T-helper 17 cell (primary cell): ENCODE data around the gene TRIM67. TPM values are rescaled to one million over a fixed set of nuclear protein-coding genes. Genes with fewer than 3 reads are reported as not detected.
"Not testable (repeated sequence)": the region's sequence is repeated elsewhere in the genome, so short reads cannot be mapped to it uniquely, and the experiment has no call there.

Source experiments
- ATAC-seq: fragments of 150-1000 bp; cut with Tn5 transposase; 2 replicates; pipeline ENCODE4 v1.10.0; 2021; ENCODE audit warnings: mild to moderate bottlenecking, moderate library complexity
- DNase-seq, 3 donors: peaks; one replicate each; pipeline versions ENCODE4 v3.0.0 to v3.0.0-alpha.2; 2020 to 2021
- H3K9me3 ChIP-seq: one replicate; pipeline ENCODE4 v1.7.0; 2013; ENCODE audit warnings: low read length, mild to moderate bottlenecking; ENCODE audit not compliant: control insufficient read depth, poor library complexity, severe bottlenecking
- H3K27ac Mint-ChIP-seq: one replicate; pipeline ENCODE4 v1.8.0; 2022; ENCODE audit warnings: mild to moderate bottlenecking, moderate library complexity, mixed read lengths
- H3K27me3 Mint-ChIP-seq: one replicate; pipeline ENCODE4 v1.8.0; 2022; ENCODE audit warnings: mixed read lengths
- H3K36me3 Mint-ChIP-seq: one replicate; pipeline ENCODE4 v1.8.0; 2022; ENCODE audit warnings: low read depth, mixed read lengths
- H3K4me1 Mint-ChIP-seq: one replicate; pipeline ENCODE4 v1.8.0; 2022; ENCODE audit warnings: mild to moderate bottlenecking, mixed read lengths
- H3K4me3 Mint-ChIP-seq: one replicate; pipeline ENCODE4 v1.8.0; 2022; ENCODE audit warnings: mild to moderate bottlenecking, moderate library complexity, mixed read lengths
- total RNA-seq, 4 donors: library from RNA in 2 of 4; stranded (reverse) in 2 of 4; gene quantifications; one replicate each; pipeline ENCODE4 v1.2.3 and lab custom pipeline; 2022 to 2026

The TRIM67 gene
- total RNA-seq, 2 donors from 2014 or later: not detected

DNA sequence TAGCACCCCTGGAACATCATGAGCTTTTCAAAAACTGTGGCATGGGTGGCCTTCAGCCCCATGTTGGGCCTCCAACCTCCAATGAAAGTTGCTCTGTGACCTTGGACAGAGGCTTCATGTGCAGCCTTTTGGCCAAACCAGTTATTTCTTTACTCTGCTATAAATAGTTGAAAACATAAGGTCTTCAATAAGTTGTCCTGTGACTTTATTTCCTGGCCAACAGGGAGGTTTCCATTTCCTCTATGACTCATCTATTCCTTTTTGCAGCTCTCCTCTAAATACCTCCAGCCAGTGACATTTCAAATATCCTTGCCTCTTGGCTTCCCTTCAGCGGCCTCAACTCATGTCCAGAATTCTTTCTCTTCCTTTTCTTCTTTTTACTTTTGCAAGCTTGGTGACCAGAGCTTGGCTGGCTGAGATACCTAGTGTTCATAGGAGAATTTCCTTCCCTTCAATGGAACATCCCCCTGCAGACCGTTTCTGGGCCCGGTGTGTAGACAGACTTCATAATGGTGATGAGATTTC, 22.7 kb upstream of the TRIM67 start:
- H3K27ac Mint-ChIP-seq: no peak overlapping the region
- H3K36me3 Mint-ChIP-seq: peaks cover 4% of the 10 kb centered on the region
- peaks cover 29% of the 10 kb centered on the region for H3K27me3 Mint-ChIP-seq
- no peak overlapping the region for H3K4me3 Mint-ChIP-seq
- no peaks in the 10 kb centered on the region for H3K9me3 ChIP-seq
- H3K4me1 Mint-ChIP-seq: no peaks in the 10 kb centered on the region
- ATAC-seq: no peak
- no peak for DNase-seq

DNA sequence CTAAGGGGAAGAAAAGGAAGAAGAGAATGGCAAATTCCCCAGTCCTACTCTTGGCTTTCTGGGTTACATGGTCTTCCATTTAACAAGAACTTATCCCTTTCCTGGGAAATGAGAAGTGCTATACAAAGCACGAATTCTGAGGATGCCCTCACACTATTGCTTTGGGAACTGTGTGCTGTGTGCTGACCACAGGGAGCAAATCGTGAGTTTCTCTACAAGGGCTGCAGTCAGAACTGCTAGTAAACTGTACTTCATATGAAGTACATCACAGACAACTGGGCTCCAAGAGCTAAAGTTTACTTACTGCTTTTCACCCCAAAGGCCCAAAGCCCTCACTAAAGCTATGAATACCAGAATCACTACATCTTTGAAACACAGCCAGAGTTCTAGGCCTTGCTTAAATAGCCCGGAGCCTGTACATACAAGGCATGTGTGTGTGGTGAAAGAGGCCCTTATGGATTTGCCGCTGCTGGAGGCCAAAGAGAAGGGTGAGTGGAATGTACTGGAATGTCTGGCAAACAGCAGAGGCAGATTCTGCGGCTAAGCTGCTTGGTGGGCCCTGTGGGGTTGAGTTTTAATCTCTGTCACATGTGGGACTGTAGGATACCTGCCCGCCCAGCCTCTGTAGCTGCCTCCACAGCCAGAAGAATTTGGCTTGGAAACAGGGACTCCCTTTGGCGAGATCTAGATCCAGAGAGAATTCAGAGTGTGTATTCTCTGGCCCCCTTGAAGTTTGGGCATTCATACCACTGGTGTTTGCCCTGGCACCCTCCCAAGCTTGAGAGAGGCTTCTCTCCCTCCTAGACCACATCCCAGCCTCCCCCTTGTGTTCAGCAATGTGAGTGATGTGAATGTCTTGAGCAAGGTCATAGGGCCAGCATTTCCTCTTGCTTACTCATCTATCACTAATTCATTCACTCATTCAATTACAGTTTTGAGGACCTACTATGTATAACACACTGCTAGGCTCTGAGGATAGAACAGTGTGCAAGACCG, 21.9 kb upstream of the TRIM67 start:
- H3K9me3 ChIP-seq: no peaks in the 10 kb centered on the region
- H3K4me3 Mint-ChIP-seq: no peak overlapping the region
- peaks cover 4% of the 10 kb centered on the region for H3K36me3 Mint-ChIP-seq
- H3K27ac Mint-ChIP-seq: no peak overlapping the region
- ATAC-seq: no peak
- H3K4me1 Mint-ChIP-seq: no peaks in the 10 kb centered on the region
- peaks cover 31% of the 10 kb centered on the region for H3K27me3 Mint-ChIP-seq
- DNase-seq: no peak

DNA sequence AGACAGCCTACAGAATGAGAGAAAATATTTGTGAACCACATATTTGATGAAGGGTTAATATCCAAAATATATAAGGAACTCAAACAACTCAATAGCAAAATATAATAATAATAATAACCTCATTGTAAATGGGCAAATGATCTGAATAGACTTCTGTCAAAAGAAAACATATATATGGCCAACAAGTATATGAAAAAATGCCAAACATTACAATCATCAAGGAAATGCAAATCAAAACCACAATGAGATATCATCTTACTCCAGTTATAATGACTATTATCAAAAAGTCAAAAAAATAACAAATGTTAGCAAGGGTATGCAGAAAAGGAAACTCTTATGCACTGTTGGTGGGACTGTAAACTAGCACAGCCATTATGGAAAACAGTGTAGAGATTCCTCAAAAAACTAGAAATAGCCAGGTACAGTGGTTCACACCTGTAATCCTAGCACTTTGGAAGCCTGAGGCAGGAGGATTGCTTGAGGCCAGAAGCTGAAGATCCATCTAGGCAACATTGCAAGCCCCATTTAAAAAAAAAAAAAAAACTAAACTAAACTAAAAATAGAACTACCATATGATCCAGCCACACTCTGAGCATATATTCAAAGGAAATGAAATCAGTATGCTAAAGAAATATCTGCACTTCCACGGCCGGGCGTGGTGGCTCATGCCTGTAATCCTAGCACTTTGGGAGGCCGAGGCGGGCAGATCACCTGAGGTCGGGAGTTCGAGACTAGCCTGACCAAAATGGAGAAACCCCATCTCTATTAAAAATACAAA, 17.3 kb upstream of the TRIM67 start:
- H3K9me3 ChIP-seq: no peaks in the 10 kb centered on the region
- Mint-ChIP-seq H3K36me3 (peaks cover 4% of the 10 kb centered on the region), H3K4me3 (no peak overlapping the region), H3K4me1 (no peaks in the 10 kb centered on the region), H3K27me3 (peaks cover 36% of the 10 kb centered on the region), H3K27ac (no peak overlapping the region)
- DNase-seq (no peak), ATAC-seq (no peak)

DNA sequence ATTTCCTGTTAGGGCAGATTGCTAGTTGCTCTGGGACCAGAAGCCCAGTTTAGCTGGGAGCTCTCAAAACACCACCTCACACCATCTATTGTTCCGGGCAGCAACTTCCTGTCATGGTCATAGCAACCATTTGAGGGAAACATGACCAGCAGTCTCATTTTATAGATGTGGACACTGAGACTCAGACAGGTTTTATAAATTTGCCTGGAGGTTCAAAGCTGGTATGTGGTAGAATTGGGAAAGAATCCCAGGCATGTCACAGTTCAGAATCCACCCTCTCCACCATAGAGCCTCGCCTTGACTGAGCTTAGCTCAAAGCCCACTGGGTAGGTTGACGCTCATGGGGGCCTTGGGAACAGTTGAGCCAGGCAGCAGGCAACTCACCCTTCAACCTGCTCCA, 14.0 kb upstream of the TRIM67 start:
- no peaks in the 10 kb centered on the region for H3K36me3 Mint-ChIP-seq
- H3K27me3 Mint-ChIP-seq: peaks cover 19% of the 10 kb centered on the region

DNA sequence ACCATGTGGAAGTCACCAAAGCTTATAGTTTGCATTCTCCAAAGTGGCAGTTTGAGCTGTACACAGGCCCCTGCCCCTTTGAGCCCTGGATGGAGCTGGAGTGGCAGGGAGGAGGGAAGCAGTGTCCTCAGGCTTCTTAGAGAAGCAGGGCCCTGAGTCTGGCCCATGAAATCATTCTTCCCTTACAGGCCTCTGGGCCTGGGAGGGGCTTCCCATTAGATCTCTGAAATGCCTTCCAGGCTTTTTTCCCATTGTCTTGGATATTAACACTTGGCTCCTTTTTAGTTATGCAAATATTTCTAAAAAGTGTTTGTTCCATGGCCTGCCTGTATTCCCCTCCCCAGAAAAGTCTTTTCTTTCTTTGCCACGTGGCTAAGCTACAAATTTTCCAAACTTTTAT, 10.0 kb upstream of the TRIM67 start:
- Mint-ChIP-seq H3K4me1 (no peaks in the 10 kb centered on the region), H3K27ac (no peak overlapping the region), H3K27me3 (peaks cover 22% of the 10 kb centered on the region), H3K36me3 (peaks cover 3% of the 10 kb centered on the region), H3K4me3 (no peak overlapping the region)
- H3K9me3 ChIP-seq: no peaks in the 10 kb centered on the region
- DNase-seq: no peak
- ATAC-seq: no peak

More for the DNA sequence above, 14.0 kb upstream of the TRIM67 start:
- ATAC-seq: no peak
- no peaks in the 10 kb centered on the region for H3K9me3 ChIP-seq
- DNase-seq: no peak
- H3K4me1 Mint-ChIP-seq: no peaks in the 10 kb centered on the region
- no peak overlapping the region for H3K27ac Mint-ChIP-seq
- no peak overlapping the region for H3K4me3 Mint-ChIP-seq

DNA sequence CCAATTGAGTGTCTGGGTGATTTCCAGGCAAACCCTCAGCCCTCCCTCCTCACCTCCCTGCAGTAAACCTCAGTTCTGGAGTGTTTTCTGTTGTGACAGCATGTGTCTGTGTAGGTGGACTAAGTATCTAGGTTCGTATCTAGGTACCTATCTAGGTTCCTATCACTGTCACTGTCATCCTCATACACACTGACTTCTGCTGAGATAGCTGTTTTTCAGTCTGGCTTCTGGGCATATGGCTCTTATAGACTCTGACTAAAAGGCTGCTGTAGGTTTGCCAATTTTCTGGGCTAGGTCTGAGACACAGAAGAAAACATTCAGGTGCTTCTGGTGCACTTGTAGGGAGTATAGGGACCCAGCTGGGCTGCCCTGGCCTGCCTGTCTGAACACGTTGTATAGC, 8.1 kb upstream of the TRIM67 start:
- ATAC-seq: no peak
- peaks cover 37% of the 10 kb centered on the region for H3K27me3 Mint-ChIP-seq
- no peaks in the 10 kb centered on the region for H3K4me1 Mint-ChIP-seq
- no peak for DNase-seq
- H3K9me3 ChIP-seq: no peaks in the 10 kb centered on the region
- H3K36me3 Mint-ChIP-seq: peaks cover 3% of the 10 kb centered on the region
- H3K4me3 Mint-ChIP-seq: no peak overlapping the region
- no peak overlapping the region for H3K27ac Mint-ChIP-seq

DNA sequence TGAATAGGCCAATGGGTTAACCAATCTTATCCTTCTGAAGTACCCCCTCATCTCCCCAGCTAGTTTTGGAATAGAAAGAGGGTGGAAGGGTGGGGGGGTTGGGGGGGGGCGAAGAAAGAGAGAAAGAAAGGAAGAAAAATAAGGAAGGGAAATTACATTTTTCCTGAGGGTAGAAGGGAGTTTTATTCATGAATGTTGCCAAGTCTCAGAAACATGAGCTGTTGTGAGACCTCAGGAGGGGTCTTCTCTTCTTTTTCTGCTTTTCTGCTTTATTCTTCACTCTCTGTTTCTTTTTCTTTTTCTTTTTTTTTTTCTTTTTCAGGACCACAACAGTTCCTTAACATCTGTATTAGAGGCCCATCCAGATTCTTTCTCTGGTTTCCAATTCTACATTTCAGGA, 6.0 kb upstream of the TRIM67 start:
- DNase-seq (no peak), ATAC-seq (no peak)
- no peaks in the 10 kb centered on the region for H3K9me3 ChIP-seq
- Mint-ChIP-seq H3K27ac (no peak overlapping the region), H3K27me3 (peaks cover 52% of the 10 kb centered on the region), H3K36me3 (peaks cover 4% of the 10 kb centered on the region), H3K4me1 (peaks cover under 1% of the 10 kb centered on the region), H3K4me3 (no peak overlapping the region)

DNA sequence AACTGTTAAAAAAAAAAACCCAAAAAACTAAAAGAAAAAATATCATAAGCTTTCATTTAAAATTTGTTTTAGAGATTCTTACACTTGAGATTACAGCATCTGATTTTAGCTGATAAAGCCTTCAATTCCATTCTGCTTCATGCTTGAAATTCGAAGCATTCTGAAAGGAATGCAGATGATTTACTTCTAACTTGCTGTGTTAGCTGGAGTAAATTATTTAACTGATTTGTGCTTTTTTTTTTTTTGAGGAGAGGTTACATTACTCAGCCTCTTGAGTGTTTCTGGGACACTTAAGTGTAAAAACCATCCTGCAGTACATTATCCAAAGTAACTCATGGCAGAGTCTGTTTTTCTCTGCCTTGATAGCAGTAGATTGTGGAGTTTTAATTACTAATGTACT, 4.5 kb upstream of the TRIM67 start:
- H3K4me1 Mint-ChIP-seq: peaks cover 2% of the 10 kb centered on the region
- ATAC-seq: no peak
- H3K9me3 ChIP-seq: no peaks in the 10 kb centered on the region
- peaks cover 4% of the 10 kb centered on the region for H3K36me3 Mint-ChIP-seq
- no peak overlapping the region for H3K4me3 Mint-ChIP-seq
- DNase-seq: no peak
- no peak overlapping the region for H3K27ac Mint-ChIP-seq
- H3K27me3 Mint-ChIP-seq: peaks cover 60% of the 10 kb centered on the region

DNA sequence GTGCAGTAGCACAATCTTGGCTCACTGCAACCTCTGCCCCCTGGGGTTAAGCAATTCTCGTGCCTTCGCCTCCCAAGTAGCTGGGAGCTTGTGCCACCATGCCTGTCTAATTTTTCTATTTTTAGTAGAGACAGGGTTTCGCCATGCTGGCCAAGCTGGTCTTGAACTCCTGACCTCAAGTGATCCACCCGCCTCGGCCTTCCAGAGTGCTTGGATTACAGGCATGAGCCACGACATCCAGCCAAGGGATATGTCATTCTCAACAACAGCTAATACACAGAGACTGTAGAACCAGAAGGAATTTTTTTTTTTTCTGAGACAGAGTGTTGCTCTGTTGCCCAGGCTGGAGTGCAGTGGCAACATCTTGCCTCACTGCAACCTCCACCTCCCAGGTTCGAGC, 3.7 kb upstream of the TRIM67 start:
- H3K4me1 Mint-ChIP-seq, H3K36me3 Mint-ChIP-seq, H3K9me3 ChIP-seq, DNase-seq, ATAC-seq, H3K4me3 Mint-ChIP-seq, H3K27ac Mint-ChIP-seq: not testable (repeated sequence)
- H3K27me3 Mint-ChIP-seq: peaks cover 60% of the 10 kb centered on the region

DNA sequence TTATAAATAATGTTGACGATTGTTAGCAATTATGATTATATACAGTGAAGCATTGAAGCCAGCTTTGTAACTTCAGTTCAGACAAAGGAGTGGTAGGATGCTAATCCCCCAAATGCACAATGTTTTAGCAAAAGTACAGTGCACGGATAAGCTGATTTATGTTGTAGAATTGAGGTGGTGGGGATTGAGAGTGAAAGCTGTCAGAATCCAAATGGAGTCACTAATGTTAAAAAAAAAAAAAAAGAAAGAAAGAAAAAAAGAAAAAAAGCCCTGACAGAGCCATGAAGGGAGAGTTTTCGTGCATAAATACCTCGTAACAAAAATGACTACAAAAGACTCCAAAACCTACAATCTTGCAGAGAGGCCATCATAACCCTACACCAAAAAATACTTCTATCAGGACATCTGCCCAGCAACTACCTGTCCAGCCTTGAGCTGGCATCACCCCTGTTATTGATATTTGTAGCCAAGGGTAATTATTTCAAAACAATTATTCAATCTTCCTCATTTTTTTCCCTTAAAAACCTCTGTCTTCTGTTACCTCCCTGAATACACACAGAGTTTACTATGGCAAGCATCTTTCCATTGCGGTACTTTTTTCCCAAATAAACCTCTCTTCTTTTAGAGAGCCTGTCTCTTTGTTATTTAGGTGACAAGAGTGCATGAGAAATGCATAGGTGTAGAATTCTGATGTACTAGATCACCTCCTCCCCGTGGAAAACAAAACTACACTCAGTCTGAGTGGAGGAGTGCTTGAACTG, 2.5 kb upstream of the TRIM67 start:
- Mint-ChIP-seq H3K27me3 (peaks cover 68% of the 10 kb centered on the region), H3K36me3 (peaks cover 4% of the 10 kb centered on the region), H3K4me1 (peaks cover 2% of the 10 kb centered on the region), H3K4me3 (no peak overlapping the region), H3K27ac (no peak overlapping the region)
- ATAC-seq: no peak
- H3K9me3 ChIP-seq: no peaks in the 10 kb centered on the region
- no peak for DNase-seq

DNA sequence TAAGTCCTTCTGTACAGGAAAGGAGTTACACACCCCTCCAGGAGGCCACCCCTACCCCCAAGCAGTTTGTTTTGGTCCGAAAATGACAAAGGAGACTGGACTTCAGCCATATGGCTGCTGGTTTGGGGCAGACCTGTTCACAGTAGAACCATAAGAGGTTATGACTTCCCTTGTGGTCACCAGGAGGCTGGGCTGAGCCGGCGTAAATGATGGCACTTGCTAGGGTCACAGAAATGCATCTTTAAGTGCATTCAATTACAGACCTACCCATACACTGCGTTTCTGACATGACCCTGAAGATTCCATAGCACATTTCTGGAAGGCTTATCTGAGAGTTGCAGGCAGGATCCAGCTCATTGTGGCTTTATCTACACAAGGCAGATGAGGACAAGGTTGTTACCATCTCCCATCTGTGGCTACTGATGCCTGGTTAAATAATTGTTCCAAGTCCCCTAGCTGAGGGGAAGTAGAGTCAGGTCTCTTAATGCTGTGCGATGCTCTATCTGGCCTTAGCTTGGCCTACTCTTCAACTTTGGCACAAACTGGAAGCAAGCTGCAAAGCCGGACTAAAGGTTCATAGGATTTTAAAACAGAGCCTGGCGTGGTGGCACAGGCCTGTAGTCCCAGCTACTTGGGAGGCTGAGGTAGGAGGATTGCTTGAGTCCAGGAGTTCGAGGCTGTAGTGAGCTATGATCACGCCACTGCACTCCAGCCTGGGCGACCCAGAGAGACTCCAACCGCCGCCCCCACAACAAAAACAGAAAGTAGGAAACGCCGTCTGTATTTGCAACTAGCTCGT, 1.7 kb upstream of the TRIM67 start:
- ATAC-seq: no peak
- H3K4me1 Mint-ChIP-seq: peaks cover 2% of the 10 kb centered on the region

DNA sequence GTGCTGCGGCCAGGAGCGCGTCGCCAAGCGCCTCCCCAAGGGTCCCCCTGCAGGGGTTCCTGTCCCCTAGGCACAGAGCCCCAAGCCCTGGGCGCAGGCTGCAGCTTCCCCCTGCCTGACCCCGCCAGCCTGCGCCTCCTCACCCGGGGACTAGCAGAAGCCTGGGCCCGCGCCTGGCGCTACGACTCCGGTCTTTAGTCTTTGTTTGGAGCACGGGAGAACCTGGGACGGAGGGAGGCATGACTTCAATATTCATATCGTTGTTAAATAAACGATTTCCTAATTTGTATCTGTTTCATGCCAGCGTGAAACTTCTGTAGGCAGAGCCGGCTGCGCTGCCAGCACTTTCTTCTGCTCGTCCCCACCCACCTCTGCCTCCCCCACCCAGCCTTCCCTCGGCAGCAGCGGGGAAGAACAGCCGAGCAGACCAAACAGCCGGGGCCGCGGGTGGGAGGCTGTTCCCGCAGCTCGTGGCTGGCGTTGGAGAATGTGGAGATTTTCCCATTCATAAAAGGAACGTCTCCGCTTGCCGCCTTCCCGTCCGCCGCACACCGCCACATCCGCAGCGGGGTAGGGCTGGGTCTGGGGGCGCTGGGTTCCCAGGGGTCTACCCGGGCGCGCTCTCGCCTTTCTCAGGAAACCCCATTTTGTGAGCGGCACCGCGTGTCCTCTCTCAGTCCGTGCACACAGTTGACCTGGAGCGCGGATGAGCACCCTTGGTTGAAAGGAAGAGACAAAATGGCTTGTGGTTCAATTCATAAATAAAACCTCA, 777 bp upstream of the TRIM67 start:
- H3K4me1 Mint-ChIP-seq: peaks cover 2% of the 10 kb centered on the region
- no peak for ATAC-seq
- H3K4me3 Mint-ChIP-seq: no peak overlapping the region
- no peaks in the 10 kb centered on the region for H3K9me3 ChIP-seq
- peaks cover 77% of the 10 kb centered on the region for H3K27me3 Mint-ChIP-seq
- no peak for DNase-seq
- H3K36me3 Mint-ChIP-seq: peaks cover 2% of the 10 kb centered on the region
- no peak overlapping the region for H3K27ac Mint-ChIP-seq

More for the DNA sequence above, 1.7 kb upstream of the TRIM67 start:
- no peaks in the 10 kb centered on the region for H3K9me3 ChIP-seq
- Mint-ChIP-seq H3K27me3 (peaks cover 74% of the 10 kb centered on the region), H3K27ac (no peak overlapping the region), H3K4me3 (peak overlapping the region; percentile 56), H3K36me3 (peaks cover 4% of the 10 kb centered on the region)
- DNase-seq: no peak
